Measurements from ENCODE around the gene ZNF561. TPM values are rescaled to one million over a fixed set of nuclear protein-coding genes. Genes with fewer than 3 reads are reported as not detected.

The ZNF561 gene
- total RNA-seq, 4 donors from 2014 or later = 17.1 to 80.0 (median 35.4) TPM

GRCh38 chr19:9650345-9650744 is 29.3 kb upstream of the ZNF561 start:
- intact Hi-C loops (cut with DNase I; ENCODE audit: low total_unique reads) = no loop called here
- no peak for DNase-seq
- peaks cover 0 to 27% of the 10 kb centered on the region in 2 donors for H3K9me3 ChIP-seq
- no peak for TF ChIP-seq CTCF (IDR thresholded peaks at IDR 0.05)
- no peak for TF ChIP-seq POLR2A (IDR thresholded peaks at IDR 0.05)
- no peaks in the 10 kb centered on the region for H3K4me1 ChIP-seq
- H3K27ac ChIP-seq = no peak overlapping the region
- H3K27me3 ChIP-seq = no peaks in the 10 kb centered on the region
- no peaks in the 10 kb centered on the region for H3K36me3 ChIP-seq
- H3K4me3 ChIP-seq = no peak overlapping the region

- intact Hi-C loops (cut with DNase I; ENCODE audit: low total_unique reads) = no loop called here
- H3K4me1 ChIP-seq = no peaks in the 10 kb centered on the region
- H3K36me3 ChIP-seq = no peaks in the 10 kb centered on the region
- no peak overlapping the region for H3K27ac ChIP-seq
- TF ChIP-seq POLR2A (IDR thresholded peaks at IDR 0.05) (no peak), CTCF (IDR thresholded peaks at IDR 0.05) (no peak)
- H3K27me3 ChIP-seq = no peaks in the 10 kb centered on the region
- no peaks in the 10 kb centered on the region for H3K9me3 ChIP-seq
- H3K4me3 ChIP-seq = no peak overlapping the region
- DNase-seq = no peak
These were observed 24.4 kb upstream of the ZNF561 start for GRCh38 chr19:9645472-9645871.

GRCh38 chr19:9644472-9644871 is 23.4 kb upstream of the ZNF561 start:
- TF ChIP-seq CTCF (IDR thresholded peaks at IDR 0.05) (no peak), POLR2A (IDR thresholded peaks at IDR 0.05) (no peak)
- H3K27me3 ChIP-seq = no peaks in the 10 kb centered on the region
- no peak for DNase-seq
- H3K9me3 ChIP-seq = no peaks in the 10 kb centered on the region
- no peak overlapping the region for H3K4me3 ChIP-seq
- intact Hi-C loops (cut with DNase I; ENCODE audit: low total_unique reads) = no loop called here
- H3K36me3 ChIP-seq = no peaks in the 10 kb centered on the region
- H3K4me1 ChIP-seq = no peaks in the 10 kb centered on the region
- H3K27ac ChIP-seq = no peak overlapping the region

GRCh38 chr19:9641810-9642209 is 20.8 kb upstream of the ZNF561 start:
- no peak for DNase-seq
- no peaks in the 10 kb centered on the region for H3K36me3 ChIP-seq
- TF ChIP-seq CTCF (IDR thresholded peaks at IDR 0.05) = no peak
- TF ChIP-seq POLR2A (IDR thresholded peaks at IDR 0.05) = no peak
- no peaks in the 10 kb centered on the region for H3K9me3 ChIP-seq
- no peaks in the 10 kb centered on the region for H3K27me3 ChIP-seq
- H3K27ac ChIP-seq = no peak overlapping the region
- H3K4me1 ChIP-seq = no peaks in the 10 kb centered on the region
- intact Hi-C loops (cut with DNase I; ENCODE audit: low total_unique reads) = no loop called here
- H3K4me3 ChIP-seq = no peak overlapping the region

- H3K4me3 ChIP-seq = no peak overlapping the region
- H3K36me3 ChIP-seq = no peaks in the 10 kb centered on the region
- no peaks in the 10 kb centered on the region for H3K9me3 ChIP-seq
- TF ChIP-seq POLR2A (IDR thresholded peaks at IDR 0.05) = no peak
- no peak for TF ChIP-seq CTCF (IDR thresholded peaks at IDR 0.05)
- H3K4me1 ChIP-seq = no peaks in the 10 kb centered on the region
- no peak for DNase-seq
- intact Hi-C loops (cut with DNase I; ENCODE audit: low total_unique reads) = no loop called here
- no peaks in the 10 kb centered on the region for H3K27me3 ChIP-seq
- no peak overlapping the region for H3K27ac ChIP-seq
These were observed 19.9 kb upstream of the ZNF561 start for GRCh38 chr19:9640956-9641355.
